ENCODE results near the gene OR51T1.

DNA sequence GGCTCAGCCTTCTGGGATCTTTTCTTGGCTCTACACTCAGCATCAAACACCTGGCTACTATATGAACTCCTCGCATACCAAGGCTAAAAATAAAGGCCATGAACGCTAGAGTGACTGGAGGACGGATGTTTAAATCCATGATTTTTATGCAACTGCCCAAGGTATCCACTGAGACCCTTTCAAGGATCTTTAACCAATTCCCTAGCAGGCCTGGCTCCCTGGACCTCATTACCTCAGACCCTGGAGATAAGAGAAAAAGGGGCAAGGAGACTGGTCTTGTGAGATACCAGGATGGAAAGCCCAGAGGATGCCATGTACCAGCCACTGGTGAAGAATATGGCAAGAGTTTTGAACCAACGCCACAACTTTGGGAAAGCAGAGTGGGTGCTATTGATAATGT, 37.5 kb downstream of the OR51T1 start, which contains the start of gene OR51G2:
- TF ChIP-seq CTCF (IDR thresholded peaks at IDR 0.05; ENCODE audit: borderline replicate concordance, extremely low read depth, low read length, poor library complexity, severe bottlenecking), result no peak
- TF ChIP-seq EZH2 (IDR thresholded peaks at IDR 0.05; ENCODE audit: borderline replicate concordance, low read depth, low read length, severe bottlenecking), result no peak
